ENCODE data around the gene UBTD2. TPM values are rescaled to one million over a fixed set of nuclear protein-coding genes. Genes with fewer than 3 reads are reported as not detected.

The UBTD2 gene
- polyA plus RNA-seq, 3 donors: 2.3 to 3.2 (median 2.6) TPM

DNA sequence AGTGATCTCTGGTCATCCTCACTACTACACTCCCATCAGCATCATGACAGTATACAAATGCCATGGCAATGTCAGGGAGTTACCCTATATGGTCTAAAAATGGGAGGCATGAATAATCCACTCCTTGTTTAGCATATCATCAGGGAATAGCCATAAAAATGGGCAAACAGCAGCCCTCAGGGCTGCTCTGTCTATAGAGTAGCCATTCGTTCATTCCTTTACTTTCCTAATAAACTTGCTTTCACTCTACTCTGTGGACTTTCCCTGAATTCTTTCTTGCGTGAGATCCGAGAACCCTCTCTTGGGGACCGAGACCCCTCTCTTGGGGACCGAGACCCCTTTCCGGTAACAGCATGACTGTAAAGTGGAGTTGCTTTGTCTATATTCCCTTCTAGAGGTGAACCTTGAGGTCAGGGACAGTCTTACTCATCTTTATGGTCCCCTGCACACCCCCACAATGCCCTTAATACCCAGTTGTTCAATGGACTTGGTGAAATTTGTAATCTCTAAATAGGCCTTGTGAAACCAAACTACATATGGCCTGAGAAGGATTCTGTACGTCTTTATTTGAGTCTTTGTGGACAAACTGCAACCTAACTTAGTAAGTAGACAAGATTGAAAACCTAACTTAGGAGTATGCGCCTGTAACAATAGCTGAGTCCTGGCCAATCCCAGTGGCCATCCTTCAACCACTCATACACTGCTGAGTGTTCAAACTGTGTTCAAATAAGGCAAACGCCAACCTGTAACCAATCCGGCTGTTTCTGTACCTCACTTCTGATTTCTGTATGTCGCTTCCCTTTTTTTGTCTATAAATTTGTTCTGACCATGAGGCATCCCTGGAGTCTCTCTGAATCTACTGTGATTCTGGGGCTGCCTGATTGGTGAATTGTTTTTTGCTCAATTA, 32.3 kb upstream of the UBTD2 start:
- H3K4me2 ChIP-seq (replicated peaks; ENCODE audit: extremely low read depth, low read length, poor library complexity, severe bottlenecking): no peak overlapping the region
- H3K27ac Mint-ChIP-seq: no peak overlapping the region

DNA sequence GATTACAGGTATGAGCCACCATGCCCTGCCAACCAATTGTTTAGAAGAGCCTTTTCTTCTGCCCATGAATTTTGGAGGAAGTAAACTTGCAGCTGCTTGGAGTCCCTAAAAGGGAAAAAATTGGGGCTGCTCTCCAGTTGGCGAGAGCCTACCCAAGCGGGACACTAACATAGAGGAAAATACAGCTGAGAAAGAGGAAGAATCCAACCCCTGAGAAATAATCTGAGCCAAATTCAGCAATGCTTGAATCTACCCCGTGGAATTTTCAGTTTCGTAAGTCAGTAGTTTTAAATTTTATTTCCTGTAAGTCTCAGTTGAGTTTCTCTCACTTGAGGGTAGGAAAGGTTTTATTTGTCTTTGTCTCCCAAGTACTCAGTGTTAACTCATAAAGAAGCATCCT, 30.4 kb upstream of the UBTD2 start:
- H3K27ac Mint-ChIP-seq: no peak overlapping the region
- Histone ChIP-seq H3K4me3 (replicated peaks in 1 of 3; ENCODE audit: low read depth in 2 of 3, low read length in 3 of 3) (no peak overlapping the region), H2AFZ (ENCODE audit: insufficient read depth, low read depth, low read length, poor library complexity, severe bottlenecking) (no peak overlapping the region), H3K9ac (ENCODE audit: insufficient read depth, low read length, poor library complexity, severe bottlenecking) (no peak overlapping the region), H3K36me3 (replicated peaks in 1 of 2; ENCODE audit: control insufficient read depth in 1 of 2, insufficient read depth in 2 of 2, low read length in 2 of 2) (no peaks in the 10 kb centered on the region), H3K27me3 (ENCODE audit: control insufficient read depth in 2 of 2, insufficient read depth in 2 of 2, low read length in 2 of 2) (no peaks in the 10 kb centered on the region), H3K79me2 (ENCODE audit: insufficient read depth, low read length) (no peaks in the 10 kb centered on the region), H3K9me3 (replicated peaks in 1 of 2; ENCODE audit: control insufficient read depth in 1 of 2, insufficient read depth in 1 of 2, low read length in 2 of 2) (no peaks in the 10 kb centered on the region), H3K27ac (ENCODE audit: low read depth in 1 of 2, low read length in 2 of 2) (no peak overlapping the region), H3K4me1 (ENCODE audit: control insufficient read depth in 1 of 2, insufficient read depth in 2 of 2, low read length in 2 of 2) (no peaks in the 10 kb centered on the region), H4K20me1 (ENCODE audit: insufficient read depth, low read length) (no peaks in the 10 kb centered on the region), H3K4me2 (replicated peaks; ENCODE audit: extremely low read depth, low read length, poor library complexity, severe bottlenecking) (no peak overlapping the region)
- peaks cover 0 to 3% (median 0%) of the 10 kb centered on the region in 3 donors for H3K27me3 Mint-ChIP-seq (ENCODE audit: low read depth in 3 of 3)
- intact Hi-C loops (cut with micrococcal nuclease): no loop called here
- H3K36me3 Mint-ChIP-seq: no peaks in the 10 kb centered on the region
- 57% methylated on average over 3 of the region's 4 CpGs for WGBS (ENCODE audit: insufficient coverage)
- TF ChIP-seq, protein P1, sequence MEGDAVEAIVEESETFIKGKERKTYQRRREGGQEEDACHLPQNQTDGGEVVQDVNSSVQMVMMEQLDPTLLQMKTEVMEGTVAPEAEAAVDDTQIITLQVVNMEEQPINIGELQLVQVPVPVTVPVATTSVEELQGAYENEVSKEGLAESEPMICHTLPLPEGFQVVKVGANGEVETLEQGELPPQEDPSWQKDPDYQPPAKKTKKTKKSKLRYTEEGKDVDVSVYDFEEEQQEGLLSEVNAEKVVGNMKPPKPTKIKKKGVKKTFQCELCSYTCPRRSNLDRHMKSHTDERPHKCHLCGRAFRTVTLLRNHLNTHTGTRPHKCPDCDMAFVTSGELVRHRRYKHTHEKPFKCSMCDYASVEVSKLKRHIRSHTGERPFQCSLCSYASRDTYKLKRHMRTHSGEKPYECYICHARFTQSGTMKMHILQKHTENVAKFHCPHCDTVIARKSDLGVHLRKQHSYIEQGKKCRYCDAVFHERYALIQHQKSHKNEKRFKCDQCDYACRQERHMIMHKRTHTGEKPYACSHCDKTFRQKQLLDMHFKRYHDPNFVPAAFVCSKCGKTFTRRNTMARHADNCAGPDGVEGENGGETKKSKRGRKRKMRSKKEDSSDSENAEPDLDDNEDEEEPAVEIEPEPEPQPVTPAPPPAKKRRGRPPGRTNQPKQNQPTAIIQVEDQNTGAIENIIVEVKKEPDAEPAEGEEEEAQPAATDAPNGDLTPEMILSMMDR (IDR thresholded peaks at IDR 0.05): no peak
- H3K4me3 Mint-ChIP-seq: no peak overlapping the region
- no peaks in the 10 kb centered on the region for H3K9me3 Mint-ChIP-seq
- peaks cover 5% of the 10 kb centered on the region for H3K4me1 Mint-ChIP-seq
- no peak for DNase-seq

More for the DNA sequence above, 32.3 kb upstream of the UBTD2 start:
- DNase-seq: no peak
- H3K9me3 ChIP-seq (replicated peaks in 1 of 2; ENCODE audit: control insufficient read depth in 1 of 2, insufficient read depth in 1 of 2, low read length in 2 of 2): no peaks in the 10 kb centered on the region
- Mint-ChIP-seq H3K9me3 (no peaks in the 10 kb centered on the region), H3K4me1 (peaks cover 5% of the 10 kb centered on the region), H3K36me3 (no peaks in the 10 kb centered on the region), H3K4me3 (no peak overlapping the region), H3K27me3 (ENCODE audit: low read depth in 3 of 3) (peaks cover 0 to 3% (median 0%) of the 10 kb centered on the region in 3 donors)
- no peak overlapping the region for H3K27ac ChIP-seq (ENCODE audit: low read depth in 1 of 2, low read length in 2 of 2)
- intact Hi-C loops (cut with micrococcal nuclease): no loop called here
- TF ChIP-seq, protein P1 (IDR thresholded peaks at IDR 0.05): no peak
- no peaks in the 10 kb centered on the region for H3K79me2 ChIP-seq (ENCODE audit: insufficient read depth, low read length)
- H2AFZ ChIP-seq (ENCODE audit: insufficient read depth, low read depth, low read length, poor library complexity, severe bottlenecking): no peak overlapping the region
- no peaks in the 10 kb centered on the region for H3K27me3 ChIP-seq (ENCODE audit: control insufficient read depth in 2 of 2, insufficient read depth in 2 of 2, low read length in 2 of 2)
- no peaks in the 10 kb centered on the region for H3K4me1 ChIP-seq (ENCODE audit: control insufficient read depth in 1 of 2, insufficient read depth in 2 of 2, low read length in 2 of 2)
- H4K20me1 ChIP-seq (ENCODE audit: insufficient read depth, low read length): no peaks in the 10 kb centered on the region
- H3K4me3 ChIP-seq (replicated peaks in 1 of 3; ENCODE audit: low read depth in 2 of 3, low read length in 3 of 3): no peak overlapping the region
- H3K9ac ChIP-seq (ENCODE audit: insufficient read depth, low read length, poor library complexity, severe bottlenecking): no peak overlapping the region
- 100% methylated on average over 2 of the region's 11 CpGs for WGBS (ENCODE audit: insufficient coverage)
- no peaks in the 10 kb centered on the region for H3K36me3 ChIP-seq (replicated peaks in 1 of 2; ENCODE audit: control insufficient read depth in 1 of 2, insufficient read depth in 2 of 2, low read length in 2 of 2)

All from CD14-positive monocyte (primary cell).